Stimulated activated CD4-positive, alpha-beta T cell treated with anti-CD3 and anti-CD28 coated beads, Interleukin-12 subunit alpha, Interleukin-12 subunit beta, amount 100 ng/mL, for 4 hours (primary cell): ENCODE results near the gene NUDT22.

ENCODE experiments used
- DNase-seq: peaks from one replicate; pipeline ENCODE4 v3.0.0-alpha.2; 2020

NUDT22 gene

GRCh38 chr11:64259533-64260067 is 33.5 kb downstream of the NUDT22 start:
- DNase-seq: no peak

- no peak for DNase-seq
These were observed 34.2 kb downstream of the NUDT22 start for GRCh38 chr11:64260147-64260708.

GRCh38 chr11:64261556-64262080 is 35.5 kb downstream of the NUDT22 start:
- no peak for DNase-seq

GRCh38 chr11:64262271-64263002 is 36.4 kb downstream of the NUDT22 start:
- DNase-seq: no peak

GRCh38 chr11:64263021-64263946 is 37.2 kb downstream of the NUDT22 start:
- no peak for DNase-seq

- no peak for DNase-seq
These were observed 37.9 kb downstream of the NUDT22 start for GRCh38 chr11:64263947-64264317.

GRCh38 chr11:64264371-64264852 is 38.3 kb downstream of the NUDT22 start:
- DNase-seq: no peak

- no peak for DNase-seq
These were observed 39.4 kb downstream of the NUDT22 start for GRCh38 chr11:64265176-64266160.

- DNase-seq: no peak
These were observed 40.3 kb downstream of the NUDT22 start for GRCh38 chr11:64266339-64266738.

- no peak for DNase-seq
These were observed 41.3 kb downstream of the NUDT22 start for GRCh38 chr11:64267207-64267945.

- DNase-seq: no peak
These were observed 42.2 kb downstream of the NUDT22 start for GRCh38 chr11:64268025-64268892.

GRCh38 chr11:64268893-64269539 is 42.9 kb downstream of the NUDT22 start:
- peak; percentile 53 for DNase-seq

- DNase-seq: peak; percentile 97
These were observed 43.6 kb downstream of the NUDT22 start for GRCh38 chr11:64269540-64270220.

GRCh38 chr11:64275031-64275800 is 49.1 kb downstream of the NUDT22 start:
- DNase-seq: no peak

GRCh38 chr11:64275841-64276240 is 49.8 kb downstream of the NUDT22 start:
- no peak for DNase-seq

- DNase-seq: no peak
These were observed 50.8 kb downstream of the NUDT22 start for GRCh38 chr11:64276653-64277431.

GRCh38 chr11:64278576-64279190 is 52.6 kb downstream of the NUDT22 start:
- DNase-seq: no peak
